Neural cell (in vitro differentiated cells): ENCODE measurements around the gene SH3YL1.

ENCODE experiments used
- CTCF ChIP-seq: fragments of 450-650 bp; IDR thresholded peaks from 2 replicates; pipeline ENCODE4 v1.5.1; 2014; ENCODE audit warnings: antibody characterized with exemption, mild to moderate bottlenecking, moderate library complexity; ENCODE audit not compliant: poor library complexity, severe bottlenecking
- EP300 ChIP-seq: fragments of 450-650 bp; conservative IDR thresholded peaks from 2 replicates; pipeline ENCODE4 v1.6.1; 2014; ENCODE audit warnings: antibody characterized with exemption, mild to moderate bottlenecking, moderate library complexity; ENCODE audit not compliant: poor library complexity, severe bottlenecking
- EZH2 ChIP-seq: fragments of 200-600, 300-800 bp; shearing (Covaris generic), sonication (generic); IDR thresholded peaks from 2 replicates; pipeline ENCODE4 v1.6.1; 2014; ENCODE audit warnings: antibody characterized with exemption, low read length, borderline replicate concordance, mild to moderate bottlenecking; ENCODE audit not compliant: insufficient read depth, poor library complexity, severe bottlenecking
- POLR2AphosphoS5 ChIP-seq: IDR thresholded peaks from 2 replicates; pipeline ENCODE4 v1.6.1; 2012
- RAD21 ChIP-seq: fragments of 450-650 bp; conservative IDR thresholded peaks from 2 replicates; pipeline ENCODE4 v1.6.1; 2014; ENCODE audit warnings: antibody characterized with exemption, mild to moderate bottlenecking, moderate library complexity
- REST ChIP-seq: IDR thresholded peaks from 2 replicates; pipeline ENCODE4 v1.6.1; 2012; ENCODE audit warnings: borderline replicate concordance
- TAF1 ChIP-seq: IDR thresholded peaks from 2 replicates; pipeline ENCODE4 v1.6.1; 2012; ENCODE audit warnings: low read depth

- TF ChIP-seq EP300 (no peak), REST (no peak), EZH2 (no peak), CTCF (peak; percentile 35), POLR2AphosphoS5 (no peak), TAF1 (no peak), RAD21 (peak; percentile 22)
These were observed 17.2 kb downstream of the SH3YL1 start for GRCh38 chr2:246489-247144.
